ENCODE data around the gene ANKRD13C.
"Not testable (repeated sequence)": the region's sequence is repeated elsewhere in the genome, so short reads cannot be mapped to it uniquely, and the experiment has no call there.

ANKRD13C gene

DNA sequence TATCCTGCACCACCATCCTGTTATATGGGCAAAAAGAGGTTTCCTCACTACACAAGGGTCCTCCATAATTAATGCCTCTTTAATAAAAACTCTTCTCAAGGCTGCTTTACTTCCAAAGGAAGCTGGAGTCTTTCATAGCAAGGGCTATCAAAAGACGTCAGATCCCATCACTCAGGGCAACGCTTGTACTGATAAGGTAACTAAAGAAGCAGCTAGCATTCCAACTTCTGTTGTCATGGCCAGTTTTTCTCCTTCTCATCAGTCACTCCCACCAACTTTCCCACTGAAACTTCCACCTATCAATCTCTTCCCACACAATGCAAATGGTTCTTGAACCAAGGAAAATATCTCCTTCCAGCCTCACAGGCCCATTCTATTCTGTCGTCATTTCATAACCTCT lies 17.1 kb upstream of the ANKRD13C start:
- H3K4me3 Mint-ChIP-seq; H3K27ac Mint-ChIP-seq; H3K9me3 Mint-ChIP-seq (ENCODE audit: low read depth); H3K36me3 Mint-ChIP-seq; H3K27me3 Mint-ChIP-seq; H3K4me1 Mint-ChIP-seq (ENCODE audit: low read depth): not testable (repeated sequence)

DNA sequence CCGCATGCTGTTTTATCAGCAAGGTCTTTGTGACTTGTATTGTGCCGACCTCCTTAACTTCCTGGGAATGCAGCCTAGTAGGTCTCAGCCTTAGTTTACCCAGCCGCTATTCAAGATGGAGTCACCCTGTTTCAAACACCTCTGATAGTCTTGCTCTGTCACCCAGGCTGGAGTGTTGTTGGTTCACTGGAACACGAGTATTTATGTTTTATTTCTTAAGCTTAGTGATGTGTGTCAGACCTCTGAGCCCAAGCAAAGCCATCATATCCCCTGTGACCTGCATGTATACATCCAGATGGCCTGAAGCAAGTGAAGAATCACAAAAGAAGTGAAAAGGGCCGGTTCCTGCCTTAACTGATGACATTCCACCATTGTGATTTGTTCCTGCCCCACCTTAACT lies 12.9 kb upstream of the ANKRD13C start:
- H3K4me3 Mint-ChIP-seq; H3K27ac Mint-ChIP-seq; H3K27me3 Mint-ChIP-seq; H3K9me3 Mint-ChIP-seq (ENCODE audit: low read depth); H3K36me3 Mint-ChIP-seq; H3K4me1 Mint-ChIP-seq (ENCODE audit: low read depth): not testable (repeated sequence)

DNA sequence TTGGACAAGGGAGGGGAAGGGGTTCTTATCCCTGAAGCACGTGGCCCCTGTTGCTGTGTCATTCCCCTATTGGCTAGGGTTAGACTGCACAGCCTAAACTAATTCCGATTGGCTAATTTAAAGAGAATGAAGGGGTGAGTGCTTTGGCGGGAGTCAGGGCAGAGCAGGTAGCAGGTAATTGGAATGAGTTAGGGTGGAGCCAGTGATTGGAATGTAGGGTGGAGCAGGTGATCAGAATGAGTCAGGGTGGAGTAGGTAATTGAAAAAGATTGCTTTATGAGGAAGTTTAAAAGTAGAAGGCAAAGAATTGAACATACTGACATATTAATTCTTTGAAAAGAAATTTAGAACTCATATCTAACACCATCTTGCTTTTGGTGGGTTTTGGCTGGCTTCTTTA lies 12.5 kb upstream of the ANKRD13C start:
- not testable (repeated sequence) for H3K27me3 Mint-ChIP-seq

DNA sequence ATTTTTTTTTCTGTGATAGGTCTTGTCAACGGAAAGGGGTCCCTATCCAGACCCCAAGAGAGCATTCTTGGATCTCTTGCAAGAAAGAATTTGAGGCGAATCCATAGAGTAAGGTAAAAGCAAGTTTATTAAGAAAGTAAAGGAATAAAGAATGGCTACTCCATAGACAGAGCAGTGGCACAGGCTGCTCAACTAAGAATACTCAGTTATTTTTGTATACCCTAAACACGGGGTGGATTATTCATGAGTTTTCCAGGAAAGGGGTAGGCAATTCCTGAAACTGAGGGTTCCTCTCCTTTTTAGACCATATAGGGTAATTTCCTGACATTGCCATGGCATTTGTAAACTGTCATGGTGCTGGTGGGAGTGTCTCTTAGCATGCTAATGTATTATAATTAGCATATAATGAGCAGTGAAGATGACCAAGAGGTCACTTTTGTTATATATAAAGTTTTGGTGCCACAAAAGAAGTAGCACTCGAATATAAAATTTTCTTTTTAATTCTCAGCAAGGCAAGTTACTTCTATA lies 12.0 kb upstream of the ANKRD13C start:
- H3K4me3 Mint-ChIP-seq; H3K27me3 Mint-ChIP-seq; H3K4me1 Mint-ChIP-seq (ENCODE audit: low read depth); H3K36me3 Mint-ChIP-seq; H3K9me3 Mint-ChIP-seq (ENCODE audit: low read depth); H3K27ac Mint-ChIP-seq: not testable (repeated sequence)

More for the DNA sequence above, 12.5 kb upstream of the ANKRD13C start:
- not testable (repeated sequence) for H3K4me1 Mint-ChIP-seq (ENCODE audit: low read depth); H3K9me3 Mint-ChIP-seq (ENCODE audit: low read depth); H3K4me3 Mint-ChIP-seq; H3K36me3 Mint-ChIP-seq; H3K27ac Mint-ChIP-seq

DNA sequence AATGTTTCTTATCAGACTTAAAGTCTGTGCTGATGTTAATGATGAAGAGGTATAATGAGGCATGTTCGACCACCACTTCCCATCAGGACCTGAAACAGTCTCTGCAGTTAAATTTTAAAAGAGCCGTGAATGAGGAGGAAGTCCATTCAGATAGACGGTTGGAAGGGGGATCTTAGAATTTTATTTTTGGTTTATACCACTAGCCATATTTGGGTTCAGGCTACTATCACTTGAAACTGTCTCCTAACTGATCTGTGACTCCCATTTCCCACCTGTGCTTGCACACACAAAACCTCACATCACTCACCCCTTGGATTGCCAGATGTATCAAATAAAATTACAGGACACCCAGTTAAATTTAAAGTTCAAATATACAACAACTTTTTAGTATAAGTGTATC lies 9.9 kb upstream of the ANKRD13C start:
- no peak overlapping the region for H3K27ac Mint-ChIP-seq
- no peak overlapping the region for H3K4me3 Mint-ChIP-seq
- H3K27me3 Mint-ChIP-seq: no peaks in the 10 kb centered on the region
- peaks cover 3% of the 10 kb centered on the region for H3K4me1 Mint-ChIP-seq (ENCODE audit: low read depth)
- peaks cover 10% of the 10 kb centered on the region for H3K36me3 Mint-ChIP-seq
- H3K9me3 Mint-ChIP-seq (ENCODE audit: low read depth): no peaks in the 10 kb centered on the region

DNA sequence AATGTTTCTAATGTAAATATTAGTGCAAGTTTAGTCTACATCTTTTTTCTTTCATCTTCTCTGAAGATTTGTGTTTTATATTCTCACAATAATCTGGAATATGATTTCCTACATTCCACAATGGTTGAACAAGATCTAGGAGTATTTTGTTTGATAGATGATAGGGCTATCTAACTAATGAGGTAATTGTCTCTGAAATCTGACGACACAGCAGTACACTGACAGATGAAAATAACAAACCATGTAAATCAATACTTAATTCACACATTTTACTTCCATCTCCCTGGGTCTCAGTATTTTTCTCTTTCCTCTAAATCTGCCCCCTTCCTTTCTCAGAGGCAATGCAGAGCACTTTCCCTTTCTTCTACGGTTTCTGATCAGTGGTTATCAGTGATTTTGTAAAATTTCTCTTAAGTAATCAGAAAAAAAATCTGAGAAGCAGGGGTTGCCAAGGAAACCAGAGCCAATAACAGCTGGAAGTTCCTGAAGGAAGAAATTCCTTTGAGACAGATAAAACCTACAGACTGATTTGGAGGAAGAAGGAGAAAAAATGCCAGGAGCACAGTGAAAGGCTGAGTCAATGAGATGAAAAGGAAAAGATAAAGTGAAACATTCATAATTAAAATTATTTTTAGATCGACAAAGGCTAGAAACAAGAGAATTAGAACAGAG lies 7.3 kb upstream of the ANKRD13C start:
- no peaks in the 10 kb centered on the region for H3K9me3 Mint-ChIP-seq (ENCODE audit: low read depth)
- H3K4me1 Mint-ChIP-seq (ENCODE audit: low read depth): peaks cover 8% of the 10 kb centered on the region
- H3K36me3 Mint-ChIP-seq: peaks cover 6% of the 10 kb centered on the region
- no peak overlapping the region for H3K4me3 Mint-ChIP-seq
- no peak overlapping the region for H3K27ac Mint-ChIP-seq
- no peaks in the 10 kb centered on the region for H3K27me3 Mint-ChIP-seq

DNA sequence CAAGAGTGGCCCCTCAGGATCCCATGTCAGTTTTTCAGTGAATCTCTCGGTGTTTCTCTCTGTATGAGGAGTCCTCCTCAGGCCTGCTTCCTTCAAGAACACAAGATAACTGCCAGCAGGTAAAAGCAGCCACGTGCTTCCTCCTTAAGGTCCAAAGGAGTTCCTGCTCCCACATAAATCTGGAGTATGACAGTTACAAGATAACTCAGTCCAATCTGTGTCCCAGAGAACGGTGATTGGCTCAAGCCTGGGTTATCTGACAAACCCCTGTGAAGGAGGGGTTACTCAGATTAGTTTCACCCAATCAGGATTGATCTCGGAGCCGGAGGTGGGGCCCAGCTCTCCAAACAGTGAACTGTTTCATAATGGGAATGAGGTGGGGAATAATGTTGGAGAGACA lies 5.8 kb upstream of the ANKRD13C start:
- Mint-ChIP-seq H3K4me1 (ENCODE audit: low read depth) (peaks cover 15% of the 10 kb centered on the region), H3K27me3 (no peaks in the 10 kb centered on the region), H3K27ac (no peak overlapping the region), H3K36me3 (peaks cover 8% of the 10 kb centered on the region), H3K9me3 (ENCODE audit: low read depth) (no peaks in the 10 kb centered on the region), H3K4me3 (no peak overlapping the region)

DNA sequence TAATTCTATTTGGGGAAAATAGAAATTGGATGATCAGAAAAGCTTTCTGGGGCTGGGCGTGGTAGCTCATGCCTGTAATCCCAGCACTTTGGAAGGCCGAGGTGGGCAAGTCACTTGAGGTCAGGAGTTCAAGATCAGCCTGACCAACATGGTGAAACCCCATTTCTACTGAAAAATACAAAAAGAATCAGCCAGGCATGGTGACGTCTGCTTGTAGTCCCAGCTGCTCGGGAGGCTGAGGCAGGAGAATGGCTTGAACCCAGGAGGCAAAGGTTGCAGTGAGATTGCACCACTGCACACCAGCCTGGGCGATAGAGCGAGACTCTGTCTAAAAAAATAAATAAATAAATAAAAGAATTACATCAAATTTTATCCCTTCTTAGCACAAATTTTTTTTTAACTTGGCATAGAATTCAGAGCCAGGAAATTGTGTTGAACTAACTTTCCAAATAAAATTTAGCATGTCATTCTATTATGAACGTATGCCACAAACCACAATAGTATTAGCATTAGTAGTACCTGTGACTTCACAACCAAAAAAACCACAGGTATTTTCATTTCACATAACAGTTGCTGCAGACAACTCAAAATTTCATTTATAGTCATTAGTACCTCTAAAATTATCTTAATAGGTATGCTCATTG lies 4.5 kb upstream of the ANKRD13C start:
- peaks cover 23% of the 10 kb centered on the region for H3K4me1 Mint-ChIP-seq (ENCODE audit: low read depth)
- no peak overlapping the region for H3K27ac Mint-ChIP-seq
- H3K36me3 Mint-ChIP-seq: peaks cover 10% of the 10 kb centered on the region
- no peak overlapping the region for H3K4me3 Mint-ChIP-seq
- no peaks in the 10 kb centered on the region for H3K27me3 Mint-ChIP-seq
- no peaks in the 10 kb centered on the region for H3K9me3 Mint-ChIP-seq (ENCODE audit: low read depth)

DNA sequence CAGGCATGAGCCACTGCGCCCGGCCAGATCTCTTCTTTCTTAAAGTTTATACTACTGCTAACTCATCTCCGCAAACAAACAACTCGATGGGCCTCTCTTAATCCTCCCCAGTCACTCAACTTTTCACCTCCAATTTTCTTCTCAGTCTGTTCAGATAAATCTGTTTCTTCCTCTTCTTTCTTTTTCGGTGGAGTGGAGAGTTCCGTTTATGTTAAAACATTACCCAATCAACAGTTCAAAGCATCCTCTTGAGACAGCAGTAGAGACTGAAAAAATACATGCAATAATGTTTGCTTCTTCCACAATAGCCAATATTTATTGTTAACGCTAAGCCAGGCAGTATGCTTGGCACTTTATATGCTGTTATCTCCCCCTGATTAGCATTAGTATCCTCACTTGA lies 1.4 kb upstream of the ANKRD13C start:
- Mint-ChIP-seq H3K36me3 (peaks cover 13% of the 10 kb centered on the region), H3K4me1 (ENCODE audit: low read depth) (peaks cover 39% of the 10 kb centered on the region), H3K4me3 (peak overlapping the region; percentile 96), H3K27me3 (no peaks in the 10 kb centered on the region), H3K27ac (peak overlapping the region; percentile 42), H3K9me3 (ENCODE audit: low read depth) (no peaks in the 10 kb centered on the region)

DNA sequence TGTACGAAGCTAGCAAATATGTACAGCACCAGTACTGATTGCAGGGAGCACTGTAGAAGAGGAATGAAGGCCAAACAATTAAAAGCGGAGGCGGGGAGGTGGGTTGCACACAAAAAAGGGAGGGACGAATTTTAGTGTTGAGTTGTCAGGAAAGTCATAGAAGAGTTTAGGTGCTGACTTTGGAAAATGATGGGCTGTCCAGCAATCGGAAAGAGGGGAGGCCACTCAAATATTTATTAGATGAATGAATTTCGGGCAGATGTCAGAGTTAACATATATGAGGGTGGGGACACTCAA lies 537 bp upstream of the ANKRD13C start:
- Mint-ChIP-seq H3K9me3 (ENCODE audit: low read depth) (no peaks in the 10 kb centered on the region), H3K27me3 (no peaks in the 10 kb centered on the region), H3K4me3 (peak overlapping the region; percentile 96), H3K4me1 (ENCODE audit: low read depth) (peaks cover 45% of the 10 kb centered on the region), H3K27ac (peak overlapping the region; percentile 98), H3K36me3 (peaks cover 15% of the 10 kb centered on the region)

DNA sequence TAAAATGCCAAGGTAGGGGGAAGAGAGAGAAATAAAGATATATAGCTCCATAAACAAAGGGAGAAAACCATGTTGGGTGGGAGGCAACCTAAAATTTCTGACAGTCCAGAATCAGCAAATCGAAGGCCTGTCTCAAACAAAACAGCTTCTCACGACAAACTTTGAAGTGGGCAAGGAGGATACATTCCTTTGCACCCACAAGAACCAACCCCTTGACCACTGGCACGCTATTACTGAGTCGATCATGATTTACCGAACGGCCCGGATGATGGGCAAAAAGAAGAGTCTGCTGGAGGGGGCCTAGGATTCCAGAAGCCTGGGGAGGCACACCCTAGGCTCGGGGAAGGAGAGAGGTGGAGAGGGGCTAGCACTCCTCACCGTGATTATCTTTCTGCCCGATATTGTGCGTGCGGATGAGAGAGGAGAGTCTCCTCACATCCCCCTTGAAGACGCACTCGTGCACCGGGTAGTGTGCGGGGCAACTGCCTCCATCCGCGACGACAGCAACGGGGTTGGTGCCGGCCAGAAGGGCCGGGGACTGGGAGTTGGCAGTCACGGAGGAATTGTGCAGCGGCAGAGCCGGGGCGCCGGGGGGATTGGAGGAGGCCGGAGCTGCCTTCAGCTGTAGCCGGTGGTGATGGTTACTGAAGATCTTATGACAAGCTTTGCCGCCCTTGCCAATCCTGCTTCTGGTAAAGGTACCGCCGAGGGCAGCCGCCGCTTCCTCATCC lies 756 bp downstream of the ANKRD13C start:
- no peaks in the 10 kb centered on the region for H3K9me3 Mint-ChIP-seq (ENCODE audit: low read depth)
- peak overlapping the region; percentile 96 for H3K4me3 Mint-ChIP-seq
- H3K27me3 Mint-ChIP-seq: no peaks in the 10 kb centered on the region
- peaks cover 13% of the 10 kb centered on the region for H3K36me3 Mint-ChIP-seq
- H3K27ac Mint-ChIP-seq: peak overlapping the region; percentile 98
- peaks cover 53% of the 10 kb centered on the region for H3K4me1 Mint-ChIP-seq (ENCODE audit: low read depth)

DNA sequence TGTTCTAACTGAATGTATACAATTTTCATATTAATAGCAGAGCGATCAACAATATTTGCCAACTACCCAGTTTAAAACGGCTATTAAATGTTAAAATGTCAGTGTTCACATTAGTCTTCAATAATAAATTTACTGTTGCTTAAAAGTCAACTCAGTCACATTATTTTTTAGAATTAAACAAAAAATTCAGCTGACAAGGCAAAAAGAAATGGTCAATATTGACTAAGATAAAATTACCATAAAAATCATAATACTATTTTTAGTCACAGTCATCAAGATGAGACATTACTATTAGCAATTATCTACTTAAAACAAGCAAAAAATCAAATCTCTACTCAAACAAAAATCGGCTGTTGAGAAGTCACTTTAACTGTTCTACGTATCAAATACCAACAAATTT lies 1.5 kb downstream of the ANKRD13C start:
- no peaks in the 10 kb centered on the region for H3K27me3 Mint-ChIP-seq
- H3K36me3 Mint-ChIP-seq: peaks cover 13% of the 10 kb centered on the region
- peaks cover 61% of the 10 kb centered on the region for H3K4me1 Mint-ChIP-seq (ENCODE audit: low read depth)
- peak overlapping the region; percentile 96 for H3K4me3 Mint-ChIP-seq
- no peaks in the 10 kb centered on the region for H3K9me3 Mint-ChIP-seq (ENCODE audit: low read depth)
- peak overlapping the region; percentile 98 for H3K27ac Mint-ChIP-seq

DNA sequence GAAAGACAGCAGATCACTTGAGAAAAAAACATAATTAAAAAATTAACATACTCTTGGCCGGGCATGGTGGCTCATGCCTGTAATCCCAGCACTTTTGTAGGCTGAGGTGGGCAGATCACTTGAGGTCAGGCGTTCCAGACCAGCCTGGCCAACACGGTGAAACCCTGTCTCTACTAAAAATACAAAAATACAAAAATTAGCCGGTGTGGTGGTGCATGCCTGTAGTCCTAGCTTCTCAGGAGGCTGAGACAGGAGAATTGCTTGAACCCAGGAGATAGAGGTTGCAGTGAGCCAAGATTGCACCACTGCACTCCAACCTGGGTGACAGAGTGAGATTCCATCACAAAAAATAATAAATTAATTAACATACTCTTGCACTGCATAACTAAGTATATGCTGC lies 4.7 kb downstream of the ANKRD13C start:
- not testable (repeated sequence) for H3K9me3 Mint-ChIP-seq (ENCODE audit: low read depth); H3K27ac Mint-ChIP-seq; H3K4me3 Mint-ChIP-seq; H3K36me3 Mint-ChIP-seq; H3K27me3 Mint-ChIP-seq
- H3K4me1 Mint-ChIP-seq (ENCODE audit: low read depth): peaks cover 63% of the 10 kb centered on the region

DNA sequence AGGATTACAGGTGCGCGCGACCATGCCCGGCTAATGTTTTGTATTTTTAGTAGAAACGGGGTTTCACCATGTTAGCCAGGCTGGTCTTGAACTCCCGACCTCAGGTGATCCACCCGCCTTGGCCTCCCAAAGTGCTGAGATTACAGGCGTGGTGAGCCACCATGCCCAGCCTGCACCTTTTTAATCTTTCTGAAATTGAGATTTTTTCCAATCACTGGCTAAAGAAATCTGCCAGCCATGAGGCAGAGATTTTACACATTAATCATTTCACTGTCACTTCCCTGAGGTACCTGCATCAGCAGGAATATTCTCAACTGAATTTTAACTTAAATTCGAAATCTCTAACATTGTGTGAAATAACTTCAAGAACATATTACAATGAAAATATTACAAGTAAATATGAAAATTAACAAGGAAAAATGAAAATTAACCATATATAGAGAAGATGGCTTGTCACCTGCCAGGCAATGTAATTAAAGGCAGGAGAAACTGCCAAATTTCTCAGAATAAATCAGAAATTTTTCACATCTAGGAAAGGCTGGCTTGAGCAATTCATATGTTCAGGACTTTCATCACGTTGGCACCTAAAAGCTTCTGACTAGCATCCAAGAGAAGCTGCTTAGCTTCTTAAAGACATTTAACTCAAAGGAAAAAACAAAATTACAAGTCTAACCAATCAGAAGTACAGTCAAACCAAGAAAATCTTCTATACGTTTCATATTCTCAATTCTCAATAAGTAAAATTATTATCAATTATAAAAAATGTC lies 5.9 kb downstream of the ANKRD13C start:
- Mint-ChIP-seq H3K27me3 (no peaks in the 10 kb centered on the region), H3K27ac (no peak overlapping the region), H3K4me3 (no peak overlapping the region), H3K9me3 (ENCODE audit: low read depth) (no peaks in the 10 kb centered on the region), H3K36me3 (peaks cover 7% of the 10 kb centered on the region), H3K4me1 (ENCODE audit: low read depth) (peaks cover 63% of the 10 kb centered on the region)

DNA sequence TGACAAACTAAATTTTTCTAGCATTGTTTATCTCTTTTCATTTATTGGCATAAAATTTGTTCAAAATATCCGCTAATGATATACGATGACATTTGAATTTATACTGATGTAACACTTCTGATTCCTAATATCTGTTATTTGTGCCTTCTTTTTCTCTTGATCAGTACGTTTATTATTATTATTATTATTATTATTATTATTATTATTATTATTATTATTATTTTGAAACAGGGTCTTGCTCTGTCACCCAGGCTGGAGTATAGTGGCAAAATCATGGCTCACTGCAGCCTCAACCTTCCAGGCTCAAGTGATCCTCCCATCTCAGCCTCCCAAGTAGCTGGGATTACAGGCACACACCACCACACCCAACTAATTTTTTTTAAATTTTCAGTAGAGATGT lies 14.9 kb downstream of the ANKRD13C start:
- peaks cover 25% of the 10 kb centered on the region for H3K4me1 Mint-ChIP-seq (ENCODE audit: low read depth)
- not testable (repeated sequence) for H3K27ac Mint-ChIP-seq; H3K36me3 Mint-ChIP-seq; H3K4me3 Mint-ChIP-seq; H3K27me3 Mint-ChIP-seq; H3K9me3 Mint-ChIP-seq (ENCODE audit: low read depth)
